Osteocyte (in vitro differentiated cells): Measurements from ENCODE around the gene MINDY1. TPM values are rescaled to one million over a fixed set of nuclear protein-coding genes. Genes with fewer than 3 reads are reported as not detected.

Experiments
- DNase-seq: peaks from one replicate; pipeline ENCODE4 v3.0.0; 2021; ENCODE audit warnings: mixed read lengths; ENCODE audit not compliant: unreplicated experiment; ENCODE audit errors: extremely low spot score
- H3K27ac Mint-ChIP-seq: one replicate; pipeline ENCODE4 v1.8.0; 2021; ENCODE audit warnings: mild to moderate bottlenecking, mixed read lengths; ENCODE audit not compliant: unreplicated experiment
- H3K27me3 Mint-ChIP-seq: one replicate; pipeline ENCODE4 v1.8.0; 2021; ENCODE audit warnings: mixed read lengths; ENCODE audit not compliant: unreplicated experiment
- H3K36me3 Mint-ChIP-seq: one replicate; pipeline ENCODE4 v1.8.0; 2021; ENCODE audit warnings: mixed read lengths; ENCODE audit not compliant: unreplicated experiment
- H3K4me1 Mint-ChIP-seq: one replicate; pipeline ENCODE4 v1.8.0; 2021; ENCODE audit warnings: mixed read lengths; ENCODE audit not compliant: unreplicated experiment
- H3K4me3 Mint-ChIP-seq: one replicate; pipeline ENCODE4 v1.8.0; 2021; ENCODE audit warnings: mild to moderate bottlenecking, moderate library complexity, mixed read lengths; ENCODE audit not compliant: unreplicated experiment
- H3K9me3 Mint-ChIP-seq: one replicate; pipeline ENCODE4 v1.8.0; 2021; ENCODE audit warnings: mixed read lengths; ENCODE audit not compliant: unreplicated experiment
- total RNA-seq: library from RNA; stranded (reverse); gene quantifications from 2 replicates; pipeline ENCODE4 v1.2.1, GENCODE V29; 2021
- TF ChIP-seq, protein P1 (sequence below): fragments of 200-600 bp; sonication (generic); IDR thresholded peaks from 2 replicates; pipeline ENCODE4 v1.5.0; 2021; ENCODE audit warnings: antibody characterized with exemption, mild to moderate bottlenecking, moderate library complexity

The MINDY1 gene
- total RNA-seq, 1 donor from 2014 or later: 22.2 TPM

DNA sequence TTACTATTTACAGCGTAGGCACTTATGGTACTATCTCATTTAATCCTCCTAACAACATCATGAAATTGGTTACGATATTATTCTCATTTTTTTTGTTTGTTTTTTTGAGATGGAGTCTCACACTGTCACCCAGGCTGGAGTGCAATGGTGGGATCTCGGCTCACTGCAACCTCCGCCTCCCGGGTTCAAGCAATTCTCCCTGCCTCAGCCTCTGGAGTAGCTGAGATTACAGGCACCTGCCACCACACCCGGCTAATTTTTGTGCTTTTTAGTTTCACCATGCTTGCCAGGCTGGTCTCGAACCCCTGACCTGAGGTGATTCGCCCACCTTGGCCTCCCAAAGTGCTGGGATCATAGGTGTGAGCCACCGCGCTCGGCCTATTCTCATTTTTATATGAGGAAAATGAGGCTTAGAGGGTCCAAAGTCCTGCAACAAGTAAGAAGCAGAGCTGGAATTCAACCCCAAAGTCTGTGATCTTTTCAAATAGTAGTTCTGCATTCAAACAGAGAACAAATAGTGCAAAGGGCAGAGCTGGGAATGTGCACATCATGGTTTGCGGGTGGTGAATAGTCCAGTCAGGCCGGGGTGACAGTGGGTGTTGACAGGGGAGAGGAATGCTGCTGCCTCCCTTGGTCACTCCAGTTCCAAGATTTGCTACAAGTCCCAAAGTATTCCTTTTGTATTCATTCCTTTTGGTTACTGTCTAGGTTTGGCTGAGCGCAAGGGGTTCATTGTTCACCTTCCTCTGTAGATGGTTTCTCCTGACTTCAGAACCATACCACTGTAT, 6.2 kb upstream of the MINDY1 start:
- DNase-seq: no peak
- H3K27ac Mint-ChIP-seq: no peak overlapping the region

DNA sequence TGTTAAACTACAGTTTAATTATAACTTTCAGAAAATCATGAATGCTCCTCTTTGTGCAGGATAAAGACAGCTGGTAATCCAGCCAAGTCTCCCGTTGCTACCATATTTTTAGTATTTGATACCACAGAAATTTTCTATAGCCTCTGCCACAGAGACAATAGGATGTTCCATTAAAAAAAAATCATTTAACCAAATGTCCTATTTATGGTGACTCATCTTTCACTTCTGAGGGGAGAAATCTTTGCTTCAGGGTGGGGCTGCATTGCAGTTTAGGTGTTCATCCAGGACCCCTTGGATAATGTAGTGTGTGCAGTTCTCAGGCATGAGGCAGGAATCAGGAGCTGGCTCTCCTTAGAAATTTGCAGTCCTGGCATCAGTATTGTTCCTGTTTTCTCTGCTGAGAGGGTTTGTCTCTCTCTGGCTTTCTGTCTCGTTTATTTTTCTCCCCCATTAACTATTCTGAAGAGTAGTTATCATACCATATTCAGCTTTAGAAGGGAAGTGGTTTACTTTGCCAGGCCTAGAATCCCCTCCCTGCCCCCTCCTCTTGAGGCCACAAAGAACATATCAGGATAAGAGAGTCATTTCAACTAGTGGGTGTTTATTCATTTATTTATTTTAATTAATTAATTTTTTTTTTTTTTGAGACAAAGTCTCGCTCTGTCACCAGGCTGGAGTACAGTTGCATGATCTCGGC, 4.6 kb upstream of the MINDY1 start:
- no peak overlapping the region for H3K27ac Mint-ChIP-seq
- DNase-seq: no peak

More for the DNA sequence above, 6.2 kb upstream of the MINDY1 start:
- H3K4me3 Mint-ChIP-seq: no peak overlapping the region
- H3K27me3 Mint-ChIP-seq: no peaks in the 10 kb centered on the region
- peaks cover 25% of the 10 kb centered on the region for H3K4me1 Mint-ChIP-seq
- TF ChIP-seq, protein P1, sequence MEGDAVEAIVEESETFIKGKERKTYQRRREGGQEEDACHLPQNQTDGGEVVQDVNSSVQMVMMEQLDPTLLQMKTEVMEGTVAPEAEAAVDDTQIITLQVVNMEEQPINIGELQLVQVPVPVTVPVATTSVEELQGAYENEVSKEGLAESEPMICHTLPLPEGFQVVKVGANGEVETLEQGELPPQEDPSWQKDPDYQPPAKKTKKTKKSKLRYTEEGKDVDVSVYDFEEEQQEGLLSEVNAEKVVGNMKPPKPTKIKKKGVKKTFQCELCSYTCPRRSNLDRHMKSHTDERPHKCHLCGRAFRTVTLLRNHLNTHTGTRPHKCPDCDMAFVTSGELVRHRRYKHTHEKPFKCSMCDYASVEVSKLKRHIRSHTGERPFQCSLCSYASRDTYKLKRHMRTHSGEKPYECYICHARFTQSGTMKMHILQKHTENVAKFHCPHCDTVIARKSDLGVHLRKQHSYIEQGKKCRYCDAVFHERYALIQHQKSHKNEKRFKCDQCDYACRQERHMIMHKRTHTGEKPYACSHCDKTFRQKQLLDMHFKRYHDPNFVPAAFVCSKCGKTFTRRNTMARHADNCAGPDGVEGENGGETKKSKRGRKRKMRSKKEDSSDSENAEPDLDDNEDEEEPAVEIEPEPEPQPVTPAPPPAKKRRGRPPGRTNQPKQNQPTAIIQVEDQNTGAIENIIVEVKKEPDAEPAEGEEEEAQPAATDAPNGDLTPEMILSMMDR: no peak
- no peaks in the 10 kb centered on the region for H3K36me3 Mint-ChIP-seq
- H3K9me3 Mint-ChIP-seq: no peaks in the 10 kb centered on the region

DNA sequence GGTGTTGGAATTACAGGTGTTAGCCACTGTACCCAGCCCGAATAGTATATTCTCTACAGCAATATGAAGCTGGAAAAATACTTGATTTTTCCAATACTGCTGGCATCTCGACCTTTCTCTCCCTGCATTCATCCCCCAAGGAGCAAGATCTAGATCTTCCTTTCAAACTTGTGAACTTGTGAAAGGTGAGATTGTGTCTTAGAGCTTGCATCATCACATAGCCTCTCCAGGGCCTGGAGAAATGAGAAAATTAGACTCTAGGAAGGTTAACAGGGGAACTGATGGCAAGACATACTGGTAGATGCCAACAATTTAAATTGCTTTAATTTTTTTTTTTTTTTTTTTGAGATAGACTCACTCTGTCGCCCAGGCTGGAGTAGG, 3.6 kb upstream of the MINDY1 start:
- no peaks in the 10 kb centered on the region for H3K36me3 Mint-ChIP-seq
- no peaks in the 10 kb centered on the region for H3K9me3 Mint-ChIP-seq
- H3K4me3 Mint-ChIP-seq: no peak overlapping the region
- H3K4me1 Mint-ChIP-seq: peaks cover 48% of the 10 kb centered on the region
- no peaks in the 10 kb centered on the region for H3K27me3 Mint-ChIP-seq
- no peak for DNase-seq
- H3K27ac Mint-ChIP-seq: no peak overlapping the region
- TF ChIP-seq, protein P1: no peak

More for the DNA sequence above, 4.6 kb upstream of the MINDY1 start:
- Mint-ChIP-seq H3K9me3 (no peaks in the 10 kb centered on the region), H3K4me1 (peaks cover 39% of the 10 kb centered on the region), H3K27me3 (no peaks in the 10 kb centered on the region), H3K36me3 (no peaks in the 10 kb centered on the region), H3K4me3 (no peak overlapping the region)
- TF ChIP-seq, protein P1: no peak

DNA sequence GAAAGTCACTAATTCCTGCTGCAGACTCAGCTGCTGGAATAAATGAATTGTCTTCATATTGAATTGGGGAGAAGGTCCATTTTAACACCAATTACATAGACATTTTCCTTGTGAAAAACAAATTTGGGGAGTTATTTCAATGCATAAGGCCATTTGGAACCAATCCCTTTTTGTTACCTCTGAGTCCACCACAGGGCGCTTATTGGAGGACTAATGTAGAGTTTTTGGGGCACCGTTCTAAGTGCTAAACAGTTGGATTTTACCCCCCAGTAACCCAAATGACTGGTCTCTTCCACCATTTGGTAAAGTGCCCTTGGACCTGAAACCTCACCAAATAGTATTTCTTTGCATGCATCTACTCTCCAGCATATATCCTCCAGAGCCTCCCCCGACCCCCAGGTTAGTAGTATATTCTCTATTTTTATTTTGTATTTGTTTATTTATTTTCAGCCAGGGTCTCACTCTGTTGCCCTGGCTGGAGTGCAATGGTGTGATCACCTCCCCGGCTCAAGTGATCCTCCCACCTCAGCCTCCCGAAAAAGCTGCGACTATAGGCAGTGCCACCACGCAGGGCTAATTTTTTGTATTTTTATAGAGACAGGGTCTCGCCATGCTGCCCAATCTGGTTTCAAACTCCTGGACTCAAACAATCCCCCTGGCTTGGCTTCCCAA, 3.1 kb upstream of the MINDY1 start:
- Mint-ChIP-seq H3K4me3 (peak overlapping the region; percentile 99), H3K36me3 (no peaks in the 10 kb centered on the region), H3K9me3 (no peaks in the 10 kb centered on the region), H3K27ac (no peak overlapping the region), H3K27me3 (no peaks in the 10 kb centered on the region), H3K4me1 (peaks cover 51% of the 10 kb centered on the region)
- TF ChIP-seq, protein P1: no peak
- no peak for DNase-seq

DNA sequence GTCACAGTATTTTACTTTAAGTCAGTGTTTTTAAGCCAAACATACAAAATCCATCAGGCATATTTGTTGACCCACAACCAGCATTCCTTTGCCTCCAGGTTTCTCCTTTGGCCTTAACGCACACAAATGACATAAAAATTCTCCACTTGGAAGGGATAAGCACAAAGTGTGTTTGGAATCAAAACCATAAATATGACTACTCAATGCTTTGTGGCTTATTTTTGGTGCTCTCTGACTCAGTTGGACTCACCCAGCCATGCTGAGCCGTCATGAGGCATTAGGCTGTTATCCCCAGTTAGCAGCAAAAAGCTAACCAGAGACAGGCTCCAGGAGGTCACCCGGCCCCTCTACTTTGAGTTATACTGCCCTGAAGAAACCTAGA, 2.5 kb upstream of the MINDY1 start:
- no peaks in the 10 kb centered on the region for H3K36me3 Mint-ChIP-seq
- no peak for DNase-seq
- no peaks in the 10 kb centered on the region for H3K9me3 Mint-ChIP-seq
- H3K4me3 Mint-ChIP-seq: peak overlapping the region; percentile 99
- TF ChIP-seq, protein P1: no peak
- no peaks in the 10 kb centered on the region for H3K27me3 Mint-ChIP-seq
- peak overlapping the region; percentile 99 for H3K27ac Mint-ChIP-seq
- H3K4me1 Mint-ChIP-seq: peaks cover 56% of the 10 kb centered on the region
